GM12875 (cell line): ENCODE results near the gene NHS.

Experiments used
- H3K4me3 ChIP-seq: one replicate; pipeline ENCODE4 v1.5.1; 2011; ENCODE audit warnings: low read depth, low read length, control low read depth
- TF ChIP-seq, protein P1 (sequence below): IDR thresholded peaks from 2 replicates; pipeline ENCODE4 v1.5.1; 2011; ENCODE audit warnings: low read depth, mild to moderate bottlenecking, control low read depth, inconsistent platforms, low read length, moderate library complexity, borderline replicate concordance; ENCODE audit not compliant: insufficient read depth

Gene NHS

GRCh38 chrX:17741123-17741511, 366.1 kb downstream of the NHS start:
- H3K4me3 ChIP-seq, result no peak overlapping the region
- TF ChIP-seq, protein P1, sequence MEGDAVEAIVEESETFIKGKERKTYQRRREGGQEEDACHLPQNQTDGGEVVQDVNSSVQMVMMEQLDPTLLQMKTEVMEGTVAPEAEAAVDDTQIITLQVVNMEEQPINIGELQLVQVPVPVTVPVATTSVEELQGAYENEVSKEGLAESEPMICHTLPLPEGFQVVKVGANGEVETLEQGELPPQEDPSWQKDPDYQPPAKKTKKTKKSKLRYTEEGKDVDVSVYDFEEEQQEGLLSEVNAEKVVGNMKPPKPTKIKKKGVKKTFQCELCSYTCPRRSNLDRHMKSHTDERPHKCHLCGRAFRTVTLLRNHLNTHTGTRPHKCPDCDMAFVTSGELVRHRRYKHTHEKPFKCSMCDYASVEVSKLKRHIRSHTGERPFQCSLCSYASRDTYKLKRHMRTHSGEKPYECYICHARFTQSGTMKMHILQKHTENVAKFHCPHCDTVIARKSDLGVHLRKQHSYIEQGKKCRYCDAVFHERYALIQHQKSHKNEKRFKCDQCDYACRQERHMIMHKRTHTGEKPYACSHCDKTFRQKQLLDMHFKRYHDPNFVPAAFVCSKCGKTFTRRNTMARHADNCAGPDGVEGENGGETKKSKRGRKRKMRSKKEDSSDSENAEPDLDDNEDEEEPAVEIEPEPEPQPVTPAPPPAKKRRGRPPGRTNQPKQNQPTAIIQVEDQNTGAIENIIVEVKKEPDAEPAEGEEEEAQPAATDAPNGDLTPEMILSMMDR, result no peak

DNA sequence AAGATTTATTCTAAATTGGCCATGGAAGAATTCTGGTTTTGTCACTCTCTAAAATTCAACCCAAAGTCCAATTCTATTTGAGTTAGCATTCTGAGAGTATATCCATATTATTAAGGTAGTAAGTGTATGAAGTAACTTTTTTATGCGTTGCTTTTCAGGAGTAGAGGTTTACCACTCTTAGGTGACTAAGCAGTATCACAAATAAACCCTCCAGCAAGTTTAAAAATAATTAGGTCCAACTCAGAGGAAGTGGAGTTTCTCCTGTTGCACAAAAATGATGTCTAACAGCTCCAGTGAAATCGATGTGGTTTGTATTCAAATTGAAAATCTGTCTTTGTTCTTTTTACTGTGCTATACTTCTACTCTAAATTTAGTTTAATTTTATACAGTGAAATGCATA, 368.9 kb downstream of the NHS start:
- H3K4me3 ChIP-seq, result no peak overlapping the region
- TF ChIP-seq, protein P1, result no peak

DNA sequence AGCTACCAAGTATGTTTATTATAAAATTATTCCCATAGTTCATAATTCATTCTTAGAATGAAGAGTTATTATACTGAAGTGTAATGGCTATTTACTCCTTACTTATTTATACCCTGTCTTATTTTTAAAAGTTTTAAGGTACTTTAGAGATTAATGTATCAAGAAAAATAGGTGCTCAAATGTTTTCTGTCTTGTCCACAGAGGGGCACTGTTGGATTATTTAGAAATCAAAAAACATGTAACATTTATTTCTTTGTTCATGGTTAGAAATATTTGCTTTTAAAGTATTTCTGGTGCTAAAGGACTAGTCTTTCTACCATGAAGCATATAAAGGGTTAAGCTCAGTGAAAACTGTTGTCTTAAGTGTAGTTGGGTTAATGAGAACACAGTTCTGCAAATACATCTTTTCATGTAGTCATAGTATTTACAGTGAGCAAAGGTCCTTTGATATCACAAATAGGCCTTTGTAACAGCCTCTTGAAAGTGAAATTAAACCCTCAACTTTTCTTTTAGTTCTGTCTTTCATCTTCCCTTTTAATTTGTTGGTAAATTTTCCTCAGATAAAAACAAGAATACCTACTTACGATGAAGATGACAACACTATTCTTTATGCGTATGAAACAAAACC, 370.0 kb downstream of the NHS start:
- TF ChIP-seq, protein P1, result no peak
- no peak overlapping the region for H3K4me3 ChIP-seq

- TF ChIP-seq, protein P1, result no peak
- H3K4me3 ChIP-seq, result no peak overlapping the region
Measured at GRCh38 chrX:17747692-17748091, 372.7 kb downstream of the NHS start.

DNA sequence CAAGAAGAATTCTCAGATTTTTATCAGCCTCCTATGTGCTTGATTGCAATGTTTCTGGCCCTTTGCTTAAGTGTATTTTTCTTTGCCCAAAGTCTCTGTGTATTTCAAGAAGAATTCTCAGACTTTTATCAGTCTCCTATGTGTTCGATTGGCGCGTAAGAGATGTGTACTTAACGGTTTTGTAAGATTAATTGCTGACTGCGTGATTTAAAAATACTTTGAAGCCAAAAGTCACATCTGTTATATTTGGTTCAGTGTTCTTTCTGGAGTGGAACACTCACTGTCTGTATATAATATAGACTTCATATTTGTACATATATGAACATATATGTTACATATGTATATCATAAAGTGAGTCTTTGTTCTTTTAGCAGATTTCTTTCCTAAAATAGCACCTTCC, 373.7 kb downstream of the NHS start:
- no peak overlapping the region for H3K4me3 ChIP-seq
- TF ChIP-seq, protein P1, result no peak

GRCh38 chrX:17750436-17750835, 375.4 kb downstream of the NHS start:
- TF ChIP-seq, protein P1, result no peak
- H3K4me3 ChIP-seq, result no peak overlapping the region

DNA sequence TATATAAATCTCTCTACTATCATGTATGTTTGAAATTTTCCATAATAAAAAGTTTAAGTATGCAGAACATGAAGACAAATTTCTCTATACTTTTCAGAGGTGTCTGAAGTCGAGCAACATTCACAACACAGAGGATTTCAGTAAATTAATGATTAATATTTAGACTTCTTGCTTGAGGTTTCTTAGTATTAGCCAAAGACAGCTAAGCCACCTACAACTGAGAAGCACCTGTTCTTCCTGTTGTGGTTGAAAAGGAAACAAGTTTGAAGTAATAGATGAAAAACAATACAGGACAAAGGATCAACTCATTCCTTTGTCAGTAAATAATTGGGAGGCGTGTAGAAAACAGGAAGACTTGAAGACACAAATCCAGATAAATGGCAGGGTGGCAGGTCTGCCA, 383.4 kb downstream of the NHS start:
- H3K4me3 ChIP-seq, result no peak overlapping the region
- TF ChIP-seq, protein P1, result no peak
